ENCODE measurements around the gene BTNL9.

BTNL9 gene

GRCh38 chr5:181047921-181048320 lies 7.9 kb downstream of the BTNL9 start:
- TF ChIP-seq CTCF (IDR thresholded peaks at IDR 0.05; ENCODE audit: low read depth, low read length, poor library complexity, severe bottlenecking) (no peak), EZH2phosphoT487 (IDR thresholded peaks at IDR 0.05; ENCODE audit: borderline replicate concordance, low read length) (no peak)
- Histone ChIP-seq H3K36me3 (ENCODE audit: control insufficient read depth, low read length) (peaks cover 8% of the 10 kb centered on the region), H3K27me3 (ENCODE audit: control insufficient read depth, low read length) (peaks cover 2% of the 10 kb centered on the region; the same call in 1 of the 2 replicates), H3K4me1 (ENCODE audit: control insufficient read depth, low read length) (peaks cover 85% of the 10 kb centered on the region), H4K20me1 (ENCODE audit: control insufficient read depth, insufficient read depth, low read depth, low read length) (no peaks in the 10 kb centered on the region), H3K4me2 (ENCODE audit: low read length) (peak overlapping the region; percentile 52), H3K9me3 (ENCODE audit: control insufficient read depth, insufficient read depth, low read length) (no peaks in the 10 kb centered on the region), H3F3A (ENCODE audit: control insufficient read depth, insufficient read depth) (peaks cover 24% of the 10 kb centered on the region), H3K79me2 (ENCODE audit: control insufficient read depth, low read length) (peaks cover 9% of the 10 kb centered on the region), H3K27ac (ENCODE audit: low read depth, low read length) (peak overlapping the region; percentile 10; the same call in 1 of the 2 replicates), H3K9me2 (replicated peaks; ENCODE audit: control insufficient read depth, low read length) (no peaks in the 10 kb centered on the region), H3K4me3 (ENCODE audit: low read length) (peak overlapping the region; percentile 39)

DNA sequence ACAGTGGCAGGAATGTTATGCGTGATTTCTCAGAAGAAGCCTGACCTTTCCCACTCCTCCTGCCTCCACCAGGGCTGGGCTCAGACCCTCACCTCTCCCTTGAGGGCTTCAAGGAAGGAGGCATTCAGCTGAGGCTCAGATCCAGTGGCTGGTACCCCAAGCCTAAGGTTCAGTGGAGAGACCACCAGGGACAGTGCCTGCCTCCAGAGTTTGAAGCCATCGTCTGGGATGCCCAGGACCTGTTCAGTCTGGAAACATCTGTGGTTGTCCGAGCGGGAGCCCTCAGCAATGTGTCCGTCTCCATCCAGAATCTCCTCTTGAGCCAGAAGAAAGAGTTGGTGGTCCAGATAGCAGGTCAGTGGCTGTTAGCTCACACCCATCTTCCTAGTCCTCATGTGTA lies 9.9 kb downstream of the BTNL9 start:
- Histone ChIP-seq H3F3A (ENCODE audit: control insufficient read depth, insufficient read depth) (peaks cover 20% of the 10 kb centered on the region), H3K79me2 (ENCODE audit: control insufficient read depth, low read length) (peaks cover 30% of the 10 kb centered on the region), H3K27ac (ENCODE audit: low read depth, low read length) (peak overlapping the region; percentile 94), H3K27me3 (ENCODE audit: control insufficient read depth, low read length) (peaks cover 2% of the 10 kb centered on the region; the same call in 1 of the 2 replicates), H3K36me3 (ENCODE audit: control insufficient read depth, low read length) (peaks cover 29% of the 10 kb centered on the region), H3K4me3 (ENCODE audit: low read length) (peak overlapping the region; percentile 65), H4K20me1 (ENCODE audit: control insufficient read depth, insufficient read depth, low read depth, low read length) (no peaks in the 10 kb centered on the region), H3K4me1 (ENCODE audit: control insufficient read depth, low read length) (peaks cover 82% of the 10 kb centered on the region), H3K4me2 (ENCODE audit: low read length) (peak overlapping the region; percentile 65), H3K9me3 (ENCODE audit: control insufficient read depth, insufficient read depth, low read length) (no peaks in the 10 kb centered on the region), H3K9me2 (replicated peaks; ENCODE audit: control insufficient read depth, low read length) (no peaks in the 10 kb centered on the region)
- TF ChIP-seq EZH2phosphoT487 (IDR thresholded peaks at IDR 0.05; ENCODE audit: borderline replicate concordance, low read length): no peak
- no peak for TF ChIP-seq CTCF (IDR thresholded peaks at IDR 0.05; ENCODE audit: low read depth, low read length, poor library complexity, severe bottlenecking)

DNA sequence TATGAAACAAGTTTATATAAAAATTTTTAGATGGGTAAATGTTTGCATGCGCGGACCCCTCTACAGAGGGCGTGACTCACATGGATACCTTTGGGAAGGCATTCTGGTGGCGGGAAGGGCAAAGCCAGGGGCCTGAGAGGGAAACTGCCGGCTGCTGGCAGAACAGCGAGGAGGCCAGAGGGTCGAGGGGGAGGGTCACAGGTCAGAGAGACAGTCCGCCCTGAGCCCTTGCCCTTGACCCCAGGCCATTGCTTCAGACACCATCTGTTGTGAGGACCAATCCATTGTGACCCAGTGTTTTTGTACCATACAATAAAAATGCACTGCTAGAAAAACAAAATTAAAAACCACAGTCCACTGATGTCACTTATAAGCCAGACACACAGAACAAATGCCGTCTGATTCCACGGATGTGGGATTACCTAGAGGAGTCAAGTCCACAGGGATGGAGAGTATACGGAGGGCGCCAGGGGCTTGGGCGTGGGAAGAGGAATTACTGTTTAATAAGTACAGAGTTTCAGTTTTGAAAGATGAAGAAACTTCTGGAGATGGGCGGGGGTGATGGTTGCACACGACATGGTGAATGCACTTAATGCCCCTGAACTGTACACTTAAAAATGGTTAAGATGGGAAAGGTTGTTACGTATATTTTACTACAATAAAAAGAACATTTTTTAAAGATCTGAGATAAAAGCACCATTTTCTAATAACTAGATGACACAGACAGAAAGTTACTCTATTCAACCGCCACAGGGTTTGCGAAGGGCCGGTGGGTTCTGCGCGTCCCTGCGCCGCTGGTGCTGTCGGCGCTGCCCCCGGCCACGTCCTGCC lies 12.0 kb downstream of the BTNL9 start:
- peak overlapping the region; percentile 99 for H3K4me3 ChIP-seq (ENCODE audit: low read length)

More for the DNA sequence above, 12.0 kb downstream of the BTNL9 start:
- Histone ChIP-seq H3K4me1 (ENCODE audit: control insufficient read depth, low read length) (peaks cover 82% of the 10 kb centered on the region), H4K20me1 (ENCODE audit: control insufficient read depth, insufficient read depth, low read depth, low read length) (no peaks in the 10 kb centered on the region), H3K9me2 (replicated peaks; ENCODE audit: control insufficient read depth, low read length) (no peaks in the 10 kb centered on the region), H3K36me3 (ENCODE audit: control insufficient read depth, low read length) (peaks cover 50% of the 10 kb centered on the region), H3K79me2 (ENCODE audit: control insufficient read depth, low read length) (peaks cover 48% of the 10 kb centered on the region), H3K4me2 (ENCODE audit: low read length) (peak overlapping the region; percentile 65), H3K9me3 (ENCODE audit: control insufficient read depth, insufficient read depth, low read length) (no peaks in the 10 kb centered on the region), H3F3A (ENCODE audit: control insufficient read depth, insufficient read depth) (peaks cover 20% of the 10 kb centered on the region), H3K27ac (ENCODE audit: low read depth, low read length) (peak overlapping the region; percentile 94), H3K27me3 (ENCODE audit: control insufficient read depth, low read length) (no peaks in the 10 kb centered on the region)
- TF ChIP-seq EZH2phosphoT487 (IDR thresholded peaks at IDR 0.05; ENCODE audit: borderline replicate concordance, low read length): no peak
- no peak for TF ChIP-seq CTCF (IDR thresholded peaks at IDR 0.05; ENCODE audit: low read depth, low read length, poor library complexity, severe bottlenecking)

Measured in DOHH2 (cell line).